NCI-H1092 treated with DMSO at 0.1 percent for 48 hours (cell line): ENCODE results near the gene COL27A1.

Experiments used
- DNase-seq: peaks from one replicate; lab custom pipeline; 2025; lab: John Stamatoyannopoulos, UW

Gene COL27A1

GRCh38 chr9:114272739-114273431, 117.5 kb downstream of the COL27A1 start:
- no peak for DNase-seq

DNA sequence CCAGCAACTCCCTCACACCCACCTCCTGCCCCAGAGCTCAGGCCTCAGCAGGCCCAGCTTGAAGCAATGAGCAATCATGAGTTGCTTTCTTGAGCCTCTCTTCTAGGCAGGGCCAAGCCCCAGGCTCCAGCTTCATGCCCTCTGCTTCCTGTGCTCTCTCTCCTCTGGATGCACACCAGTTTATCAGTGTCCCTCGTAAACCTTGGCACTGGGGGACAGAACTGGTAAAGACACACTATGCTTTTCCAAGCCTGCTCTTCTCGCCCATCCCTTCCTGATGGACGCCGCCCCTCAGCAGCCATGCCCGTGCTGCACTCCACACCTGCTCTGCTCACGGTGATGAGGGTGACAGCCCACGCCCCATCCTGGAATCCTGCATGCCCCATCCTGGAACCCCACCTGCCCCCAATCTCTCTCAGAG, 118.1 kb downstream of the COL27A1 start:
- DNase-seq: no peak

DNA sequence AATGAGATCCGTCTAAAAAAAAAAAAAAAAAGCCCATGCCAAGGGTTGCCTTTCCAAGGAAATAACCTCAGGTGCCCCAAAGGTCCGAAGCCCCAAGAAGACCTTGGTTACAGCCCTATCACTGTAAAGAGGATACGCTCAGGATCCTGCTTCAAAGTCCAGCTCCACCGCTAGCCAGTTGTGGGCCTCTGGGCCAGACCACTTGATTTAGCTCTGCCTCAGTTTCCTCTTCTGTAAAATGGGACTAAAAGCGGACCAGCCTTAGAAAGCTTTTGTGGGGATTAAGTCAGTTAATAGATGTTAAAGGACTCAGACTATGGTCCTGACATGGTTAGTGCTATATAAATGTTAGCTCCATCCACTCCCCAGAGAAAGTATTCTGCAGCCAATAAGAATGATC, 118.9 kb downstream of the COL27A1 start:
- no peak for DNase-seq

DNA sequence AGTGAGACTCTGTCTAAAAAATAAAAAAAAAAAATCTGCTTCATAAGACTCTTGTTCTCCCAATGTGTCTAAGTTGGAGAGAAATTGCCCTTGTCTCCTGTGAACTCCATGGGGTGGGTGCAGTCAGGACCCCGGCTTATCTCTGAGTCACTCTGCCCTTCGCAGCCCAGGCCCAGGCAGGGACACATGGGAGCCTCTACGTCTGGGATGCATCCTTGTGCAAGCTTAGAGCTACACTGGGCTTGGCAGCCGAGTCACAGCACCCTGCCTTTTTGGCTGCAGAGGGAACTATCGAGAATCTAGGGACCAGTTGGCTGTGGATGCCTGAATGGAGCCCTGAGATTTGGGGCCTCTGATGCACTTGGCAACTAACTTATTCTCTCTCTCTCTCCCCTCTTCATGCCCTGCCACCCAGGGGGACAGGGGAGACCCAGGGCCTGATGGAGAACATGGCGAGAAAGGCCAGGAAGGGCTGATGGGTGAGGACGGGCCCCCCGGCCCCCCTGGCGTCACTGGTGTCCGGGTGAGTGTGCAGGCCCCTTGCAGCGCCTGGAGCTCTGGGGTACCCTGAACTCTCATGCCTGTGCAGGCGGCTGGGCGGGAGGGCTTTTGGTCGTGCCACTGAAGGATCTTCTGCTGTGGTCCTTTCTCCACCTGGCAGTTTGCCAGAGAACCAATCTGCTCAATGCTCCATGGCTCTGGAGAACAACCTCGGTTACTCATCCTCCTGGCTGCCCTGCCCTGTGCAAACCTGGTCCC, 120.1 kb downstream of the COL27A1 start:
- no peak for DNase-seq

- no peak for DNase-seq
Observed at GRCh38 chr9:114276908-114277821, 121.8 kb downstream of the COL27A1 start.

DNA sequence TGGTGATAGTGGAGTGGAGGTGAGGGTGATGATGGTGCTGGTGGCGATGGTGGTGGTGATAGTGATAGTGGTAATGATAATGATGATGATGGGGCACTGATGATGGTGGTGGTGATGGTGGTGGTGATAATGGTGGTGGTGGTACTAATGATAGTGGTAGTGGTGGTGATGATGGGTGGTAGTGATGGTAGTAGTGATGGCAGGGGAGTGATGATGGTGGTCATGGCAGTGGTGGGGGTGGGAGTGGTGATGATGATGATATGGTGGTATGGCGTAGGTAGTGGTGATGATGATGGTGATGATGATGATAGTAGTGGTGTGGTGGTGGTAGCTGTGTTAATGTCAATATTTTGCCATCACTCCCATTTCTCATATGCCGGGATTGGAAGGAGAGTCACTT, 123.0 kb downstream of the COL27A1 start:
- DNase-seq: no peak

- no peak for DNase-seq
Observed at GRCh38 chr9:114278881-114279570, 123.7 kb downstream of the COL27A1 start.

DNA sequence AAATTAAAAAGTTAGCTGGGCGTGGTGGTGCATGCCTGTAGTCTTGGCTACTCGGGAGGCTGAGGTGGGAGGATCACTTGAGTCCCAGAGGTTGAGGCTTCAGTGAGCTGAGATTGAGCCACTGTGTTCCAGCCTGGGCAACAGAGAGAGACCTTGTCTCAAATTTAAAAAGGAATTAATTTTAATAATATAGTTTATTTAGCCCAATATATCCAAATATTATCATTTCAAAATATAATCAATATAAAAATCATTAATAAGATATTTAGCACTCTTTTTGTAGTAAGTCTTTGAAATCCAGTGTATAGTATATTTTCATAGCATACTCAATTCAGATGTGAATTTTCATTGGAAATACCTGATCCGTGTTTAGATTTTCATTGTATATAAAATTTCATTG, 124.4 kb downstream of the COL27A1 start:
- no peak for DNase-seq

DNA sequence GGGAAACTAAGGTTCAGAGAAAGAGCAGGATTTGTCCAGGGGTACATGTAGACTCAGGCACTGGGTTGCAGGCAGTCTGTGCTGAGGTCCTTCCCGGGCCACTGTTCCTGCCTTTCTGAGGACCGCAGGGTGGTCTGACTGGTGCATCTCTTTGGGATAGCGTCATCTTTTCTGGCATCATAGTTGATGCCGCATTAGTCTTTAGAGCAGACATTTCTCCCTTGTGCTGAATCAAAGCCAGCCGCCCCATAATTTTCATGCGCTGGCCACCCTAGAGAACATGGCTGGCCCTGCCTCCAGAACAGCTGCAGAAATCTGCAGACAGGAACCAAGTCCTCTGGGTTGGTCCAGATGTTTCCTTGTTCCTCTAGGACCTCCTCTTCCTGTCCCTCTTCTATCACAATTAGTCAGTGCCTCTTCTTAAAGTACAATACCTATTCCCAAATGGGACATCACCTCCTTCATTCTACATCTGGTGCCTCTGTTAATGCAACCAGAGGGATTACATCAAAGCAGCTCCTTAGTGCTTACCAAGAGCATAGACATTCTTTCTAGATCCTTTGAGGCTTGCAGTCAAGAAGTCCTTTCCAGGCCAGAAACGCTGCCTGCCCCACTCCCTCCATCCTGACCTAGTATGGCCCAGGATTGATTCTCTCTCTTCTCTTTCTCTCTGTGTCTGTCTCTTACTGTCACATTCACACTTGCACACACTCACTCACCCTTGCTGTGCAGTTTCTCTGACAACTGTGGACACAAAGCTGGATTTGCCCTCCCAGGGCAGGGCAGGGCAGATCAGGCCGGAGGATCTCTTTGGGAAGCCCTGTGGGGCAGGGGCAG, 125.5 kb downstream of the COL27A1 start:
- DNase-seq: no peak

DNA sequence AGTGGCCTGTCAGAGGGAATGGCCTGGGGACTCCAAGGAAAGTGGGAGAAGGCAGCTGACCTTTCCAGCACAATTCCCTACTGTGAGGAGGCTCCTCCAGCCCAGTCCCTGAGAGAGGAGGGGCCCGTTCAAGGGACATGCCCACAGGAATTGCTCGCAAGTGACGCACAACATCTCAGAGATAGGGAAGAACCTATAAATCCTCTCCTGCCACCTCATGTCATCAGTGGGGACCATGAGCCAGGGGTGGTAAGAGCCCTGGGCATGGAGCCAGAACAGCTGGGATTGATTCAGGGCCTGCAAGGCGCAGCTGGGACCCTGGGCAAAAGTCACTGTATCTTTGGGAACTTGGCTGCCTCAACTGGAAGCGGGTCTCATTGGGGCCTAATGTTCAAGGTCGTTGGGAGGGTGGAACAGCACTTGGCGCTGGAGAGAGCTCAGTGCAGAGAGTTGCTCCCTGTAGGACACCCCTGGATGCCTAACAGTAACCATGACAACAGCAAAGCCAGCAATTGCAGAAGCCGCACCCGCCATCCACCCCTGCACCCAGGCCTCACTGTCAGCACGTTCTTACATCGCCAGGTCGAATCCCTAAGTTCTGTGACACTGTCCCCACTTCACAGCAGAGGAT, 126.3 kb downstream of the COL27A1 start:
- no peak for DNase-seq

DNA sequence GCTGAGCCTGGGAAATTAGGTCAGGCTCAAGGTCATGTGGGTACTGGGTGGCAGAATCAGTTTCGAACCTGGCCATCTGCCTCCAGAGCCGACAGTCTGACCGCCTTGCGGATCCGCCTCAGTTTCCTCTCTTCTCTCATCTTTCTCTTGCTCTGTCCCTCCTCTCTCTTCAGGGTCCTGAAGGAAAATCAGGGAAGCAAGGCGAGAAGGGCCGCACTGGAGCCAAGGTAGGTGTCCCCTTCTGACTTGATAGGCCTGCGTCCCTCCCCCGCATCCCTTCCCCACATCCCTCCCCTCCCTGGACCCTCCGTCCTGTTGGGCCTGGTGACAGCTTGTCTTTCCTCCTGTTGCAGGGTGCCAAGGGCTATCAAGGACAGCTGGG, 126.8 kb downstream of the COL27A1 start:
- DNase-seq: no peak

DNA sequence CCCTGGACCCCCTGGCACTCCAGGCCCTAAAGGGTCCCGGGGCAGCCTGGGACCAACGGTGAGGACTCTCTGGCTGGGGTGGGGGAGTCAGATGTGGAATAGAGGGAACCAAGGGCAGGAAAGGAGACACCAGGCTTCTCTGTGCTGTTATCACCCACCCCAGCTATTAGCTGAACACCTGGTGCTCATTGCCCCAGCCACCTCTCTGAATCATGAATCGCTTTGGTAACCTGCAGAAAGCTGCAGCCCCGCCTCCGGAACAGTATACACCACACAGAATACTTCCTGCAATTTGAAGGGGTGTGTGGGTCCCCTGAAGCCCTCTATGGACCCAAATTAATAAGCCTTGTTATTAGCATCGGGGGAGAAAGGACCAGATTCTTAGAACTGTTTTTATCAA, 127.2 kb downstream of the COL27A1 start:
- no peak for DNase-seq

GRCh38 chr9:114282926-114283325, 127.6 kb downstream of the COL27A1 start:
- DNase-seq: no peak

DNA sequence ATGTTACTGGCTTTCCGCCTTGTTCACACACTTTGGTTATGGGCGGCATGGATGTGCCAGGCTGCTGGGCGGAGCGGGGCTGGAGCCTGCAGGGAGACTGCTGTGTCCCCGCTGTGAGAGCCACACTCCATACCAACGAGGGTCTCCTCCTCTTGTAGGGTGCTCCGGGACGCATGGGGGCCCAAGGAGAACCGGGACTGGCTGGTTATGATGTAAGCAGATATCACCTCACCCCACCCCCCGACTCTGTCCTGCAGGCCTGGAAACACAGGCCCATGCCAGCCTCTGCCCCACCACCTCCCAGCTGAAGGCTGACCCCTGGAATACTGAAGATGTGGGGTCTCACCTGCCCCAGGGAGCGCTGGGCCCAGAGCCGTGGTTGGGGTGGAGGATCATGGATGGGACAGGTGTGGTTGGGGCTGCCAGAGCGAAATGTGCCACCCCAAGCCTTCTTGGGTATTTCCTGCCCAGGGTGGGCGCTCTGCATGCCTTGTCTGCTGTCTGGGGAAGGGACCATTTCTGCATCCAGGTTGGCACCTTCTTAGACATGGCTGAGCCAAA, 128.3 kb downstream of the COL27A1 start:
- DNase-seq: no peak

DNA sequence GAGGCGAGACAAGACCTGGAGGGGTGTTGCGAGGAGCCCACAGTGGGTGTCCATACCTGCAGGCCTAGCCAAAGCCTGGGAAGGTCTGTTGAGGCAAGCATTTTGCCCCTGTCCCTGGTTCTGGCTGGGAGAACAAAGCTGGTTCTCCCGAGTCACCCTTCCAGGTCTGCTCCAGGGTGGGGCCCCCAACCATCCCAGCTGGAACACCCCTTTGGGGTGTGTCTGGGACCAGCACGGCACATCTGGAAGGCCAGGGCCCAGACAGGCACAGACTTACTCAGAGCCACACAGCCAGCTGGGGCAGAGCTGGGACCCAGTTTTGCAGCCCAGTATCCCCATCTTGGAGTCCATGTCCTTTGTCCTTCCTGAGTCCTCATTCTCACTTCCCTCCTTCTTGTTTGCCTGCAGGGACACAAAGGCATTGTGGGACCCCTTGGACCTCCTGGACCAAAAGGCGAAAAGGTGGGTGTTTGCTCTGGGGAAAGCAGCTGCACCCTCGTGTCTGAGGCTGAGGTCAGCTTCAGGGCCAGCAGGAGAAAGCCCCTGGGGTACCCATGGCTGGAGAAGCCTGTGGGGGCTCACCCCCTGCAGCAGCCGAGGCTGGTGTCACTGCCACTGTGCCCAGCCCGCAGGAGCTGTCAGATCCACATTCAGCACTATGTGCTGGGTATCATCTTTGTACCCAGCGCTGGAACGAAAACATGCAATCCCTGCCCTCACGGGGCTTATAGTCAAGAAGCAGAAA, 129.2 kb downstream of the COL27A1 start:
- DNase-seq: no peak

- no peak for DNase-seq
Observed at GRCh38 chr9:114285166-114285867, 130.0 kb downstream of the COL27A1 start.

DNA sequence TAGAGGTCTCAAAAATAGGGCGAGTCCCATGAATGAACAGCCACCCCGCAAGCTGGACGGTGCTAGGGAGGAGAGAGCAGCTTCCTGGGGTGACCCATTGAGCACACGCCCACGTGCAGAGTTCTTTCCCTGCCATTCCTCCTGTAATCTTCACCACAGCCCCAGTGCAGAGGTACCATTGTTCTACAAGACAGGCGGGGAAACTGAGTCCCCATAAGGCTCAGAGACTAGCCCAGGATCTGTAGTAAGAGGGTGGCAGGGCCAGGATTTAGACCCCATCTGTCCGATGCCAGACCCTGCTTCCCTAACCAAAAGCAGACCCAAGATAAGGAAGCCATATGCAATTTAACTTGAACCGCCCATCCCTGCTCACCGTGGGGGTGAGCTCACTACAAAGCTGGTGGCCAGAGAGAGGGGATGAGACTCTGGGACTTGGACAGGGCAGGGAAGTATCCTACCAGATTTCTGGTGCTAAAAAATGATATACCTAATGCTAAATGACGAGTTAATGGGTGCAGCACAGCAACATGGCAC, 130.9 kb downstream of the COL27A1 start:
- no peak for DNase-seq

GRCh38 chr9:114287001-114287762, 131.8 kb downstream of the COL27A1 start:
- peak; percentile 29 for DNase-seq
